Activated CD8-positive, alpha-beta memory T cell treated with anti-CD3 and anti-CD28 coated beads, Interleukin-2, amount 50 U/mL, for 48 hours (primary cell): ENCODE measurements around the gene NFATC2.
"Not testable (repeated sequence)": the region's sequence is repeated elsewhere in the genome, so short reads cannot be mapped to it uniquely, and the experiment has no call there.

ENCODE experiments used
- DNase-seq: peaks from one replicate; pipeline ENCODE4 v3.0.0-alpha.2; 2020

The NFATC2 gene

DNA sequence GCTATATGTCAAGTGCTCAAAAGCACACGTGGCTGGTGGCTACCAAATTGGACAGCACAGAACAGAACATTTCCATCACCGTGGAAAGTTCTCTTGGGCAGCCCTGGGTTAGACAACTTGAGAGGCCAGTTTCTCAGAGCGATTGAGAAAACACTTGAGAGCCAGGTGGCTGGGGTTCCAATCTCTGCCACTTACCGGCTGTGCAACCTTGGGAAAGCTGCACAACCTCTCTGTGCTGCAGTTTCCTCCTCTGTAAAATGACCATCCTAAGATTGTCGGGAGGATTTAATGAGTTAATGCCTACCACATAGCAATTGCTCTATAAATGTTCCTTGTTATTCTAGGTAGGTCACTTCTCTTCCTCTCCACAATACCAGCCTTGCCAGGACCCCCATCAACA, 25.1 kb upstream of the NFATC2 start:
- DNase-seq, result no peak

DNA sequence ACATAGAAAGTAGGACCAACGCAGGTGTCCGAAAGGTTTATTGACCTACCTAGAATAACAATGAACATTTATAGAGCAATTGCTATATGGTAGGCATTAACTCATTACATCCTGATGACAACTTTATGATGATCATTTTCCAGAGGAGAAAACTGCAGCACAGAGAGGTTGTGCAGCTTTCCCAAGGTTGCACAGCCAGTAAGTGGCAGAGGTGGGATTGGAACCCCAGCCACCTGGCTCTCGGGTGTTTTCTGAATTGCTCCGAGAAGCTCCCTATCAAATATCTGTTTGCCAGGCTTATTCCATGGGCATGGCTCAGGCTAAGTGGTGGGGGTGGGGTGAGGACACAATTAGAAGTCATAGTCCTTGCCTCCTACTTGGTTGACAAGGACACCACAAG, 24.1 kb upstream of the NFATC2 start:
- DNase-seq, result no peak

DNA sequence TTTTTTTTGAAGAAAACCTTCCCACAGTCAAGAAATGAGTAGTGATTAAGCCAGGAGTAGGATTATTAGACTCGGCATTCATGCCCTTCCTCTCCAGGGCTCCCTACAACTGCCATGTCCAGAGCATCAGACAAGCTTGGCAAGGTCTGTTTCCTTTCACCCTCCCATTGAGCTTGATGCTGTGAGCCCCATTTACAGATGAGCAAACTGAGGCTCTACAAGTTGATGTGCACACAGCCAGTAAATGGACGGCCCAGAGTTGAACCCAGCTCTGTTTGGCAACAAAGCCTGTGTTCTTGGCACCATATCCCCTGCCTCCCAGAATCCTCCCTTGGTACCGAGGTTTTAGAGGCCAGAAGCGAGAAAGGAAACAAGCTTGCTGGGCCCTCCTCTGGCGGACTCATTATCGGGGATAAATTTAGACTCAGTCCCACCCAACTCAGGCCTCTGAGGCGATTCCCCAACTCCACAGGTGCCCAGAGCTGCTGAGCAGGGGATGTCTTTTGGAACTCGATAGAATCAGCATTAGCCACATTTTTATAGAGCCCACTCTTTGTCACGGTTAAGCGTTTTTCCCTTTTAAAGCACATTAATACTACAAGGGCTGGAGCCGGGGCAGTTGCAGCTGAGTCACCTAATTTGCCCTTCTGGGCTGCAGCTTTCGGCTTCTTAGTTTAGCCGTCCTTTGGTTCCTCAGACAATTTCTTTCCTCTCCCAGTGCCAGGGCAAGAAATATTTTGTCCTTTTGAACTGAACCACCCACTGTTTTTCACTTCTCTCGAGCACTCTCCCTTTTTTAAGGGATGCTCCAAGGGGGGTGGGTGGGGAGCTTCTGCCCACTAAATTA, 23.0 kb upstream of the NFATC2 start:
- DNase-seq, result no peak

DNA sequence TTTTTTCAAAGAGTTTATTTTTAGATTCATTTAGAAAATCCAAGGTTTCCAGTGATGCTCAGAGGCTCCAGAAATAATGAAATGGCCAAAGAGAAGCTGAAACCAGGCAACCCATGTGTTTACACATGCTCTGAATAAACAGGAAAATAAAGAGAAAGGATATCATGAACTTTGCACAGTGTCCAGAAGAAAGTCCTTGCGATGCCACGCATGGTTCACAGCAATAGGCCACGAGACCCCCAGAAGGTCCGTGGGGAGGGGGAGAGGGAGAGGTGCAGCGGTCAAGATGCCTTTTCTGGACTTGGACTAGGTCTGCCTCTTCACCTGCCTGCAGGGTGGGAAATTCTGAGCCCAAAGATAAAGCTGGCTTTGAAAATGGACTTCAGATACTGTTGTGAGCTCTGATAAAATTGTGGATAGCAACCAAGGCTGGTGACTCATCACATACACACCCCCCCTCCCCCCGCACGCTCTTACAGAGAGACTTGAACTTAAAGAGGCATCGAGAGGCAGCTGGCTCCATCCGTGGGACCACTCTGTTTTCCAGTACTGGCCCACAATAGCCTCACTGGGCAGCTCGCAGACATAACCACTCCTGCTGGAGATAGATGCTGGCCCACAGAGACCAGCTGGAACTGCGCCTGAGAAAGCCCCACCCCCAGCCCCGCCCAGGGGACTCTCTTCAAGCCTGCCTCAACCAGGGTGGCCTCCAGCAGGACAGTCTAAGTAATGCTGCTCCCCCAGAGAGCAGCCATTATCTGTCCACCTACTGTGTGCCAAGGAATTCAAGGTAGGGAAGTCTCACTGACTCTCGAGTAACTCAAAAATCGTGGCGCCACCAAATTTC, 21.2 kb upstream of the NFATC2 start:
- peak; percentile 57 for DNase-seq

DNA sequence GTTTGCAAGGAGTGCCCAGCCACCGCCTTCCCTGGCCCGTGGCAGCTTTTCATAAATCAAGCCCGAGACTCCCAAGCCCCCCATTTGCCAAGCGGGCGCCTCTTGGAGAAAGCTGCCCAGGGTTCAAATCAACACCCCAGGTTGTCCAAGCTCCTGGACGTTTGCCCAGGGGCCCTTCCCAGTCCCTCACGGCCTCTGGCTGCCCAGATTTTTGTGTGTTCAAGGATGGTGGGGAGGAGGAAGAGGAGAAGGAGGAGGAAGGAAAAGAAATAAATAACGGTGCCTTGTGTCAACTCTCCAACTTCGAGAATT, 20.6 kb upstream of the NFATC2 start:
- no peak for DNase-seq

DNA sequence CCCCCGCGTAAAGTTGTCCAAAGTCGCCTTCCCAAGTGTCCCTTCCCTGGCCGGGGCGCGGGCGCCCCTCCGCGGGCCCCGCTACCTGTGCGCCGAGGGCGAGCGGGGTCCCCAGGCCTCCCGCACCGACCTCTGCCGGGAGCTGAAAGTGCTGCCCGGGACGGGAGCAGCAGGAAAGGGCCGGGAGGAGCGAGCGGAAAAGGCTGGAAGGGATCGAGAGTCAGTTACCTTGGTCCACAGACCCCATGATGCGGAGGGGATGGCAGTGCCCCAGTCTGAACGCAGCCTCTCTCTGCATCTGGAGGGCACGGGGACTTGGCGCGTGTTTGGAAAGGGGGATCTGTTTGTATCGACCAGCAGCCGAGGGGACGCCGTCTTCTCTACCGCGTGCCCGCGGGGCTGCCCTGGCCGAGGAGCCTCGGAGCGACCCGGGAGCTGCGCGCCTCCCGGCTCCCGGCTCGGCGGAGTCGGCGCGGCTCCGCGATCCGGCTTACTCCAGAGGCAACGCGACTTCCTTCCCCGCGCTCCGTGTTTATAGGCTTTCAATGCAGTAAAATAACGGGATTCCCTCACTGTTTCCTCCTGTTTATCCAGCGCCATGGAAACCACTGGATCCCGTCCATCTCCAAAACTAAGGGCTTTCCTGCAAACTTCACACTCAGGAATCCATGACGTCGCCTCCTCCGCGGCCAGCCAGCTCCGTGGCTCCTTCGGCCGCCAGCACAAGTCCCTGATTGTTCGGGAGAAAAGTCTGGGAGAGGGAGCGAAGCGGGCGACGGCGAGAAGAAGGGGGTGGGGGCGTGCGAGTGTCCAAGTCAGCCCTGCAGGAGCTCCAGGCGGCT, 20.0 kb upstream of the NFATC2 start:
- peak; percentile 61 for DNase-seq

DNA sequence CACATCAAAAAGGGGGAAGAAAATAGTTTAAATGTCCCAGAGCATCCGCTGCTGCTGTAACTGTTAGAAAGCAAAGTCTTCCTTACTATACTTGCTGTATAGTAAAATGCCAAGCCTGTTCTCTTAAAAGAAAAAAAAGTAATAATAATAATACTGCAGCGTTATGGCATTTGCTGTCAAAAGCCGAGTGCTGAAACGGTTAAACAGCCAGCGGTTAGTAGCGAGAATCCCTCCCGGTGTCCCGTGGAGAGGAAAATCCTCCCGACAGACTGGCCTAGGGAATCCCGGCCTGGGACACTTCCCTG, 19.5 kb upstream of the NFATC2 start:
- no peak for DNase-seq

DNA sequence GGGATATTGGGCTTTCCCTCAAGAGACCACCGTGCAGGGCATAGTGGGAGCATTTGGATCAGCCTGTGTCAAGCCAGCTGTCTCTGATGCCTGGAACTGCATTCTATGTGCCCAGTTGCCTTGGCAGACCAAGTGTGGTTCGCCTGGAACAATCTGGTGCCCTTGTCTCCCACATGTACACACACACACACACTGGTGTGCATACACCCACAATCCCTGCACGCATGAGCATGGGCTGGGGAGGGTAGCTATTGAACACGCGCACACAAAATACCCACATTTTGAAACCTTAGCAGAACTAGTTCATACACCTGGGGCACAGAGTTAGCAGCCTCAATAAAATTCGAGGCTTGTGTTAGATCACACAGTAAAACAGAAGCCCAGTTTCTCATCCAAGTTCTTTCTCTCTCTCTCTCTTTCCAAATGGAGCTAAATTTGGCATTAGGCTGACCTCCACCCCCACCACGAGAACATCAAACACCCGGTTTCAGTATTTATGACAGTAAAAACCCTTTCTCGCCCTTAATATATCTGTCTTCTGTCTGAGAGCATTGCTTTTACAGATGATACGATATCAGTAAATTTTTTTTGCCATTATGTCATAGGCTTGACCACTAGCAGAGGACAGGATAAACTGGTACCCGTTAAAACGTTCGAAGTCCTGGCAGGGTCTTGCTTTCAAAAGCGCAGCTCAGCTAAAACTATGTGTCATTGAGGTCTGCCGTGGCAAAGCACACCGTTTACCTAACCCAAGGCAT, 18.2 kb upstream of the NFATC2 start:
- no peak for DNase-seq

DNA sequence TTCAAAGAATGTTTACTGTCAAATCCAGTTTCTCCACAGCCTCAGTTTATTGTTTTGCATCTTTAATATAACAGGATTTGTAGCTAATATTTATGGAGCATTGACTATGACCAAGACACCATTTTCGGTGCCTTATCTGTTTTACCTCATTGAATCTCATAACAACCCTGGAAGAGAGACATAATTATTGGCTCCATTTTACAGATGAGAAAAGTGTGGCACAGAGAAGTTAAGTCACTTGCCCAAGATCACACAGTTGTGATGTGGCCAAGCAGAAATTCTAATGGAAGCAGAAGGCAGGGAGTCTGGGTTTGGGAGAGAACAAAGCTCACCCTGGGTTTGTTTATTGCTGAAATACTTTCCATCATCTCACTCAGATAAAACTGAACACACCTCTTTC, 17.5 kb upstream of the NFATC2 start:
- no peak for DNase-seq

DNA sequence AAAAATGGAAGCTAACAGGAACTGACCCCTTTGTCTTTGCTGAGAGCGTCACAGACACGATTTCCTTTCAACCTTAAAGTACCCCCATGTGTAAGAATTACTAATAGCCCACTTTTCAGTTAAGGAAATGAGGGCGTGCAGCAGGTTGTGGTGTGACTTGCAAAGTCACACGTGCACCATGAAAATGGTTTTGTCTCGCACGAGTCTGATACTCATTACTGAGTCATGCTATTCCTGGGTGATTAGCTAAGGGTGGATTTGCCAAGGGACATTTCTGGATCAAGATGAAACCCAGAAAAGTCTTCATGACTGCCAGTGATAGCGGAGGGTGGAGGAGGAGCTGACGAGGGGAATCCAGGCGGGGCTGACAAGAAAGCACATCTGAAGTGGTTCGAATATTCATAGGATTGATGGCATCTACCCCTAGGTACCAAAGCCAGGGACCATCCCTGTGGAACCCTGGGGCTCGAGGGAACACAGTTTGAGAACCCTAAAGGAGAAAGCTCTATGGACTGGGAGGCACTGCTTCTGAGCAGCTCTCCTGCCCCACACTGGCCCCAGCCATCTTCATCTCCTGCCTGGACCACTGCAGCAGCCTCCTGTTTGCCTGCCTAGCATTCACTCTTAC, 12.1 kb upstream of the NFATC2 start:
- no peak for DNase-seq

DNA sequence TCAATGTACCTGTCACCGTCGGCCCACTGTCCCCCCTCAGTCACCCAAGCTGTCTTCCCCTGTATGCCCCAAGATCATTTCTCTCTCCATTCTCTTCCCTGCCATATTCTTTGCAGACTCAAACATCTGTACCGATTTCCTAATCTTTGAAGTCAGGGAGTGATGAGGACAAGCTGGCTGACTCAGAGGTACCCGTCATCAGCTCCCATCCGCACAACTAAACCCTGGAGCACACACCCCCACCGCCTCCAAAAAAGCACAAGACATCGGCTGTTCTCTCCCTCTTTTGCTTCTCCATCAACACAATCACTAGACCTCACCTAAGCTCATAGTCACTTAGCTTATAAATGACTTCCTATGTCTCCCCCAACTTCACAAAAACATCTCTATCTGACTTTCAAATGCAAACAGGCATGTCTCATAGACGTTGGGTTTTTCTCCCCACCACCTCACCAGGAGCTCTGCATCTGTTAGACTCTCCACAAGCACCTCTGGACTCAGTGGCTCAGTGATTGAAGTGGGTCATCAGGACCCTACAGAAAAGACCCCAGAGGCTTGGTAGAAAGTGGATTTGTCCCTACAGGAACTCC, 11.5 kb upstream of the NFATC2 start:
- no peak for DNase-seq

DNA sequence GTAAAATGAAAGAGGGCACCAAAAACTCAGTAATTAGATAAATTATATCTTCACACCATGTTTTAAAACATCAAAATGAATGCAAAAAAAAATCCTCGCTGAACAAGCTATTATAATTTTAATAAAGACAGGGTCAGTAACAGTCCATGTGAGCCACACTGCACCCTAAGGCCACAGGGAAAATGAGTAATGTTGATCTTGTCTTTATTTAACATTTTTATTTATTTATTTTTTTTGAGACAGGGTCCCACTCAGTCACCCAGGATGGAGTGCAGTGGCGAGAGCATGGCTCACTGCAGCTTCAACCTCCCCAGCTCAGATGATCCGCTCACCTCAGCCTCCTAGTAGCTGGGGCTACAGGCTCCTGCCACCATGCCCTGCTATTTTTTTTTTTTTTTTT, 8.7 kb upstream of the NFATC2 start:
- no peak for DNase-seq

DNA sequence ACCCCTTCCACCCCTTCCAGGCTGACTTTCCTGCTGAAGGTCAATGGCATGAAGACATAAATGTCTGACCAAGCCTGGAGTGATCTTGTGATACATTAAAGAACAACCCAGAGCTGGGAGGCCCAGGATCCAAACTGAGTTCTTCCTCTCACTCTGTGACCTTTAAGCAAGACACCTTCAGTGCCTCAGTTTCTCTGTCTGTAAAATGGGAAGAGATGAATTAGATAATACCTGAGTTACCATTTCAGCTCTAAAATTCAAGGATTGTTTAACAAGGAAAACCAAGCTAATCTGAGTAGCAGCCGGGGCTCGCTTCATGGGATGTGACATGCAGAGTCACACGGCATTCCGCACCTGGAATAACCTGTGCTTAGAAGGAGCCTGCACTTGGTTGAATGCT, 7.0 kb upstream of the NFATC2 start:
- DNase-seq, result no peak

DNA sequence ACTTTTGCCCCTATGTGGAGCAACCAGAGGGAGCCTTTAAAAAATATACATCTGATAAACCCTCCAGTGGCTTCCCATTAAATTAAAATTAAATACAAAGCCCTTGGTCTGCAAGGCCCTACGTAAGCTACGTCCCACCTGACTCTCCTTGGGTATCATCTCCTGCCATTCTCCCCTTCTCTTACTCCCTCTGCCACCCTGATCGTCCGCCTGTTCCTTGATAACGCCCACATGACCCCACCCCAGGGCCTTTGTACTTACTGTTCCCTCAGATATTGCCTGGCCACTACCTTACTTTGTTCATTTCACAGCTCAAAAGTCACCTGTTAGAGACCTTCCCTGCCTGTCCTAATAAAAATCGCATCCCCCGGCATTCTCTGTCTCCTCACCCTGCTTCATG, 5.4 kb upstream of the NFATC2 start:
- DNase-seq, result no peak

DNA sequence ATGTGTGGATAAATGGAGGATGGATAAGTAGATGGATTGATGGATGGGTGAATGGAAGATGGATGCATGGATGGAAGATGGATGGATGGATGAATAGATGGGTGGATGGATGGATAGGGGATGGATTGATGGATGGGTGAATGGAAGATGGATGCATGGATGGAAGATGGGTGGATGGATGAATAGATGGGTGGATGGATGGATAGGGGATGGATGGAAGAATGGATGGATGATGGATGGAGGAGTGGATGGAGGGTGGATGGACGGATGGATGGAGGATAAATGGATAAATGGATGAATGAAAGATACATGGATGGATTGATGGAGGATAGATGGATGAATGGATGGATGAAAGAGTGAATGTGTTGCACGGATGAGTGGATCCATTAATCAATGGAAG, 3.0 kb upstream of the NFATC2 start:
- DNase-seq, result no peak

DNA sequence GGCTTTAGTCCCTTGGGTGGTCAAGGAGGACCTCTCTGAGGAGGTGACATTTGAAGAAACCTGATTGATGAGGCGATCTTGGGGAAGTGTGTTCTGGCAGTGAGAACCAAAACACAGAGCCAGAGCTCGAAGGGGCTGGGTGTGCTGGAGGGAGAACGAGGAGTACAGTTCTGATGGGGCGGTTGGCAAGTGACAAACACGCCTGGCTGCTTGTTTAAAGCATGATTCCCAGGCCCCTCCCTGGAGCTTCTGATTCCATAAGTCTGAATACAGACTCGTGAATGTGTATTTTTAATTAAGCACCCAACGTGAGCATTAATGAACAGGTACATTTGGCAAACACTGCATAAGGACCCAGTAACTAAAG, 886 bp upstream of the NFATC2 start:
- no peak for DNase-seq

DNA sequence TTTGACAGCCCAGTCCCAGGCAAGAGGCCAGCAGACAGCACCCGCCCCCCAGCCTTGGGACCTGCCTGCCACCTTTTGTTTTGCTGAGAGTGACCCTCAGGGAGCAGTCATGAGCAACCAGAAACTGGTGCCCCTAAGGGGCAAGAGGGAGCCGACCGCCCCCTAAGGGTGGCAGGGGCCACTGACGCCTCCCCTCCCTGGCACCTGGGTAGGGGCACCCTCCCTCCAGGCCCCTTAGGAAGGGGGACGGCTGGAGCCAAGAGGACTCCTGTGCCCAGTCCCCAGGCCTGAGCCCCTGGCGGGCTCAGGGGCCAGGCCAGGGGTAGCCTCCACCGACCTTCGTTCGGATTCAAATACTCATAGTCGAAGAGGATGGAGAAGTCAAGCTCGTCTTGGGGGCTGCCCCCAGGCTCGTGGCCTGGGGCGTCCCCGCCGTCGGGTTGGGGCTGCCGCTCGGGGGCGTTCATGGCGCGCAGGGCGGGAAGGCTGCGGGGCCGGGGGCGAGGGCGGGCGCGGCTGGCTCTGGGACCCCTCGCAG, 417 bp downstream of the NFATC2 start:
- peak; percentile 82 for DNase-seq

DNA sequence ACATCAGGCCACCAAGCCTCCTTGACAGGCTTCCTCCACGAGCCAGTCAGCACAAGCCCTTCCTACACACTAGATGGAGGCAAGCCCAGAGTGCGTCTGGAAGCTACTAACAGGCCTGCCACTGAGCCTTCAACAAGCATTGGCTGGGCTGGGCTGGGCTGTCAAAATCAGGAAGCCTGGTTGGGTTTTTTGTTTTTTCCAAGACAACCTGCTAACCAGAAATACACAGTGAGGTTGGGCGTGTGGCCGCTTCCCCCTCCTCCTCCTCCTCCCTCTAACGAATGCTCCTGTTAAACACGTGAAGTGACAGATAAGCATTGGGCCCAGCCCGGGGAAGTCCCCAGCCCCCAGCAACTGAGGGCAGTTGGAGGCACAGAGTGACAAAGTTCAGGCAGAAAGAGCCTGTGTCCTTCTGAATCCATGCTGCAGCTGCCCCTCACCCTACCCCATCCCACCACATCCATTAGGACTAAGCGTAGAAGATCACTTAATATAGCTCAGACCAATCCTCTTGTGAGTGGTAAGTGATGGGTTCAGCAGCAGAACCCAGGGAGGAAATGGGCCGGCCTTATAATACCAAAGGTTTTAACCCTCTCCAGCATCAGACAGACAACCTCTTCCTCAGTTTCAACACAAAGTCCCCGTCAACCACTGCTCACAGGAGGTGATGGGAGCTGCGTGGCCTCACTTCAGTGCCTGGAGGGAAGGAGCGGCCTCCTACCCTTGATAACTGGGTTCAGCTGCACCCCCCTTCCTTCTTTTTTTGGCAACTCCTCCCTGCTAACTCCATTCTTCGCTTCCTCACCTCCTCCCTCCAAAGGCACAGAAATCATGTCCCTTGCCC, 1.1 kb downstream of the NFATC2 start:
- peak; percentile 86 for DNase-seq

DNA sequence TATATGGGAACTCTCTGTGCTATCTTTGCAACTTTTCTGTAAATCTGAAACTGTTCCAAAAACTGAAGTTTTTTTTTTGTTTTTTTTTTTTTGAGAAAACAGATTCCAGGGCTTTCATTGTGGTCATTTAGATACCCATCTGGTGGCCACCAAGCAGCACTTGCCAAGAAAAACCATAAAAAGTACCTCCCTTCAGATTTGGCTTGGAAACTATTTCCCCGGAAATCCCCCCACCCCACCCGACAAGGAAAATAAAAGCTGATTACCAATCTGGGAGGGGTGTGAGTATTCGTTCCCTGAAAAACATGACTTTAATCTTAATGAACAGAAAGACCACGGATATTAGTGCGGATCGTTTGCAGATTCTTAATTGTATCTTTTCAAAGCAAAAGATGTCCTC, 1.9 kb downstream of the NFATC2 start:
- no peak for DNase-seq

DNA sequence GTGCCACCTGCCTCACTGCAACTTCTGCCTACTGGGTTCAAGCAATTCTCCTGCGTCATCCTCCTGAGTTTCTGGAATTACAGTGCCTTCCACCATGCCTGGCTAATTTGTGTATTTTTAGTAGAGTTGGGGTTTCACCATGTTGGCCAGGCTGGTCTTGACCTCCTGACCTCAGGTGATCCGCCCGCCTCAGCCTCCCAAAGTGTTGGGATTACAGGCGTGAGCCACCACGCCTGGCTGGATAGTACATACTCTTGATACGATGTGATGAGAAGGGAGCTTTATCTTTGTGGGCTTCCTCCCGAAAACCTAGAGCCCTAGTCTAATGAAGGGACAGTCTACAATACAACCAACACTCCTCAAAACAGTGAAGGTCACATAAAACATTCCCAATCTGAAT, 2.4 kb downstream of the NFATC2 start:
- DNase-seq, result not testable (repeated sequence)
